Common myeloid progenitor, CD34-positive (primary cell): ENCODE results near the gene ZSCAN5A.
"Not testable (repeated sequence)": the region's sequence is repeated elsewhere in the genome, so short reads cannot be mapped to it uniquely, and the experiment has no call there.

Experiments
- CTCF ChIA-PET: fragments of 350-600 bp; sonication (Branson Sonifier 250); formaldehyde crosslinking; loops from one replicate; lab custom pipeline; 2021; ENCODE audit warnings: antibody characterized with exemption; lab: Charles Lee
- POLR2A ChIA-PET: fragments of 350-600 bp; sonication (Branson Sonifier 250); formaldehyde crosslinking; loops from one replicate; lab custom pipeline; 2021; ENCODE audit warnings: antibody characterized with exemption; lab: Charles Lee
- DNase-seq, 3 donors: peaks; one replicate each; pipeline versions ENCODE4 v3.0.0 to v3.0.0-alpha.2; 2013
- H3K27ac ChIP-seq, 2 experiments: 1 replicate in 1 of 2; 2 replicates in 1 of 2; pipeline ENCODE4 v1.7.0; 2013; ENCODE audit warnings: inconsistent platforms in 2 of 2, low read length in 2 of 2, mild to moderate bottlenecking in 2 of 2, low read depth in 1 of 2, moderate library complexity in 1 of 2; ENCODE audit not compliant: severe bottlenecking in 2 of 2, insufficient read depth in 1 of 2, poor library complexity in 1 of 2
- H3K27me3 ChIP-seq, 5 experiments: replicated peaks in 2 of 5; 1 replicate in 3 of 5; 2 replicates in 2 of 5; pipeline versions ENCODE4 v1.6.1 to v1.7.0; 2013; ENCODE audit warnings: low read length in 4 of 5, mild to moderate bottlenecking in 2 of 5, moderate library complexity in 2 of 5, inconsistent platforms in 1 of 5; ENCODE audit not compliant: insufficient read depth in 5 of 5, control insufficient read depth in 4 of 5
- H3K36me3 ChIP-seq, 4 experiments: 1 replicate in 2 of 4; 2 replicates in 2 of 4; pipeline versions ENCODE4 v1.6.1 to v1.7.0; 2013; ENCODE audit warnings: low read length in 3 of 4, control low read depth in 1 of 4, mild to moderate bottlenecking in 1 of 4; ENCODE audit not compliant: control insufficient read depth in 4 of 4, insufficient read depth in 4 of 4
- H3K4me1 ChIP-seq, 4 experiments: 1 replicate in 3 of 4; 2 replicates in 1 of 4; pipeline versions ENCODE4 v1.6.1 to v1.7.1; 2013; ENCODE audit warnings: low read length in 3 of 4, mild to moderate bottlenecking in 3 of 4, control low read depth in 1 of 4, inconsistent platforms in 1 of 4, moderate library complexity in 1 of 4; ENCODE audit not compliant: control insufficient read depth in 4 of 4, insufficient read depth in 4 of 4; ENCODE audit errors: control extremely low read depth in 1 of 4
- H3K4me3 ChIP-seq, 7 experiments: 1 replicate in 4 of 7; 2 replicates in 3 of 7; pipeline versions ENCODE4 v1.5.1 to v1.7.0; 2013; ENCODE audit warnings: mild to moderate bottlenecking in 7 of 7, low read length in 6 of 7, moderate library complexity in 6 of 7, inconsistent platforms in 2 of 7, low read depth in 2 of 7, control low read depth in 1 of 7; ENCODE audit not compliant: insufficient read depth in 4 of 7, control insufficient read depth in 1 of 7; ENCODE audit errors: extremely low read depth in 1 of 7
- H3K9me3 ChIP-seq, 5 experiments: 1 replicate in 4 of 5; 2 replicates in 1 of 5; pipeline versions ENCODE4 v1.6.1 to v1.7.1; 2013; ENCODE audit warnings: low read length in 4 of 5, mild to moderate bottlenecking in 2 of 5, inconsistent platforms in 1 of 5, low read depth in 1 of 5, moderate library complexity in 1 of 5; ENCODE audit not compliant: control insufficient read depth in 4 of 5, insufficient read depth in 2 of 5; ENCODE audit errors: control extremely low read depth in 1 of 5
- WGBS: methylation state at CpG from one replicate; pipeline ENCODE4 v1.1.5; 2013; ENCODE audit not compliant: insufficient coverage; 5-methylcytosine and 5-hydroxymethylcytosine counted together

Gene ZSCAN5A

GRCh38 chr19:56308792-56309191 lies 5.8 kb downstream of the ZSCAN5A start:
- H3K36me3 ChIP-seq, result peaks cover 2 to 30% (median 20%) of the 10 kb centered on the region in 4 experiments
- POLR2A ChIA-PET, result no interaction called here
- 95% methylated on average over 6 of the region's 7 CpGs for WGBS
- peaks cover 7 to 19% (median 12%) of the 10 kb centered on the region in 4 experiments for H3K4me1 ChIP-seq
- H3K9me3 ChIP-seq, result no peaks in the 10 kb centered on the region
- DNase-seq, result no peak
- H3K27ac ChIP-seq, result no peak overlapping the region
- H3K27me3 ChIP-seq, result no peaks in the 10 kb centered on the region
- no peak overlapping the region for H3K4me3 ChIP-seq
- CTCF ChIA-PET, result no interaction called here

GRCh38 chr19:56307062-56307461 lies 7.6 kb downstream of the ZSCAN5A start:
- DNase-seq, H3K9me3 ChIP-seq, H3K4me1 ChIP-seq, POLR2A ChIA-PET, H3K4me3 ChIP-seq, CTCF ChIA-PET, H3K27me3 ChIP-seq, H3K27ac ChIP-seq: not testable (repeated sequence)
- H3K36me3 ChIP-seq, result peaks cover 2 to 34% (median 16%) of the 10 kb centered on the region in 4 experiments
- 100% methylated on average over 2 of the region's 6 CpGs for WGBS

DNA sequence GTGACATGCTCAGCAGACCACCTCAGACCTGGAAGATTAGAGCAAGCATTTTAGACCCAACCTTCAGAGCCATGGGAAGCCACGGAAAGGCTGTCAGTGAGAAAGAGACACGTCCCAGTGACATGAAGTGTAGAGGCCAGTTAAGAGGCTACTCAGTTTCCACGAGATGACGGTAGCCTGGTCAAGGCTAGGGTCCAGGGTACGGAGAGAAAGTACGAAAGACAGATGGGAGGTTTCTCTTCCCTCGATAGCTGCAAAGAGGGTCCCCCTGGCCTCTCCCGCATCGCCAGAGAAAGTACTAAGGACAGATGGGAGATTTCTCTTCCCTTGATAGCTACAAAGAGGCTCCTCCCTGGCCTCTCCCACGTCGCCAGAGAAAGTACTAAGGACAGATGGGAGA lies 8.6 kb downstream of the ZSCAN5A start:
- no peak overlapping the region for H3K4me3 ChIP-seq
- peaks cover 3 to 7% (median 5%) of the 10 kb centered on the region in 4 experiments for H3K4me1 ChIP-seq
- no peaks in the 10 kb centered on the region for H3K9me3 ChIP-seq
- 93% methylated on average over 6 of the region's 11 CpGs for WGBS
- DNase-seq, result no peak
- peak overlapping the region in 1 of 2 experiments; percentile 32 for H3K27ac ChIP-seq
- no peaks in the 10 kb centered on the region for H3K27me3 ChIP-seq
- H3K36me3 ChIP-seq, result peaks cover 2 to 40% (median 16%) of the 10 kb centered on the region in 4 experiments
- ChIA-PET POLR2A (no interaction called here), CTCF (no interaction called here)

GRCh38 chr19:56304243-56304642 lies 10.4 kb downstream of the ZSCAN5A start:
- Histone ChIP-seq H3K4me3 (no peak overlapping the region), H3K9me3 (no peaks in the 10 kb centered on the region), H3K27ac (no peak overlapping the region), H3K27me3 (no peaks in the 10 kb centered on the region), H3K36me3 (peaks cover 2 to 27% (median 12%) of the 10 kb centered on the region in 4 experiments), H3K4me1 (peaks cover 3 to 7% (median 5%) of the 10 kb centered on the region in 4 experiments)
- DNase-seq, result no peak
- WGBS, result 93% methylated on average over 8 of the region's 9 CpGs
- ChIA-PET POLR2A (interaction anchor here (0.6 kb wide), 1 partner anchor 27 kb away, joined by 3 read pairs; no protein-coding TSS in a partner anchor), CTCF (interaction anchor here (1.2 kb wide), 1 partner anchor 29 kb away, joined by 6 read pairs; no protein-coding TSS in a partner anchor)

- H3K27ac ChIP-seq, result no peak overlapping the region
- H3K9me3 ChIP-seq, result no peaks in the 10 kb centered on the region
- peaks cover 3 to 7% (median 5%) of the 10 kb centered on the region in 4 experiments for H3K4me1 ChIP-seq
- peaks cover 2 to 21% (median 11%) of the 10 kb centered on the region in 4 experiments for H3K36me3 ChIP-seq
- ChIA-PET CTCF (no interaction called here), POLR2A (no interaction called here)
- WGBS, result 63% methylated on average over 4 of the region's 9 CpGs
- no peak for DNase-seq
- H3K4me3 ChIP-seq, result no peak overlapping the region
- no peaks in the 10 kb centered on the region for H3K27me3 ChIP-seq
Observed at GRCh38 chr19:56301886-56302620, 12.6 kb downstream of the ZSCAN5A start.

- CTCF ChIA-PET, result no interaction called here
- Histone ChIP-seq H3K9me3 (no peaks in the 10 kb centered on the region), H3K36me3 (peaks cover 2 to 26% (median 13%) of the 10 kb centered on the region in 4 experiments), H3K27ac (no peak overlapping the region), H3K27me3 (no peaks in the 10 kb centered on the region), H3K4me1 (peaks cover 3 to 7% (median 5%) of the 10 kb centered on the region in 4 experiments), H3K4me3 (no peak overlapping the region)
- POLR2A ChIA-PET, result no interaction called here
- 89% methylated on average over 4 of the region's 5 CpGs for WGBS
- DNase-seq, result peak in 2 of 3 donors; percentile 28 to 40
Observed at GRCh38 chr19:56301155-56301554, 13.5 kb downstream of the ZSCAN5A start.

GRCh38 chr19:56299688-56300087 lies 15.0 kb downstream of the ZSCAN5A start:
- no peaks in the 10 kb centered on the region for H3K9me3 ChIP-seq
- H3K4me3 ChIP-seq, result no peak overlapping the region
- ChIA-PET POLR2A (no interaction called here), CTCF (interaction anchor here (0.7 to 3.8 kb wide), 6 partner anchors 11 to 127 kb away, joined by 3 to 13 read pairs (median 3); no protein-coding TSS in a partner anchor)
- DNase-seq, result no peak
- no peaks in the 10 kb centered on the region for H3K27me3 ChIP-seq
- peaks cover 0 to 31% (median 10%) of the 10 kb centered on the region in 4 experiments for H3K36me3 ChIP-seq
- 100% methylated on average over 2 of the region's 3 CpGs for WGBS
- H3K4me1 ChIP-seq, result peaks cover 3 to 7% (median 5%) of the 10 kb centered on the region in 4 experiments
- H3K27ac ChIP-seq, result no peak overlapping the region
